BLaER1 treated with 17β-estradiol and CSF1 and Interleukin-3, amounts not matched to agents 10 nM and 100 nM (cell line): ENCODE results near the gene ZNF530.

Experiments used
- H3K27ac ChIP-seq, 11 experiments: shearing (Covaris generic); formaldehyde crosslinking; 2 replicates each; pipeline ENCODE4 v1.8.1; 2022
- H3K27me3 ChIP-seq, 11 experiments: shearing (Covaris generic); formaldehyde crosslinking; 2 replicates each; pipeline ENCODE4 v1.8.1; 2022
- H3K36me3 ChIP-seq, 11 experiments: shearing (Covaris generic); formaldehyde crosslinking; 2 replicates each; pipeline ENCODE4 v1.8.1; 2022
- H3K4me1 ChIP-seq, 10 experiments: shearing (Covaris generic); formaldehyde crosslinking; 2 replicates each; pipeline ENCODE4 v1.8.1; 2022
- H3K4me2 ChIP-seq, 11 experiments: shearing (Covaris generic); formaldehyde crosslinking; 2 replicates each; pipeline ENCODE4 v1.8.1; 2022
- H3K4me3 ChIP-seq, 10 experiments: shearing (Covaris generic); formaldehyde crosslinking; 2 replicates each; pipeline ENCODE4 v1.8.1; 2022
- H3K9ac ChIP-seq, 11 experiments: shearing (Covaris generic); formaldehyde crosslinking; 2 replicates each; pipeline ENCODE4 v1.8.1; 2022
- H3K9me3 ChIP-seq, 11 experiments: shearing (Covaris generic); formaldehyde crosslinking; replicated peaks in 1 of 11; 2 replicates each; pipeline ENCODE4 v1.8.1; 2022
- H4K20me1 ChIP-seq, 11 experiments: shearing (Covaris generic); formaldehyde crosslinking; 2 replicates each; pipeline ENCODE4 v1.8.1; 2022
- Cebpa-rat ChIP-seq, 11 experiments: shearing (Covaris generic); IDR thresholded peaks; 2 replicates each; pipeline ENCODE4 v1.8.1; 2022

Gene ZNF530

DNA sequence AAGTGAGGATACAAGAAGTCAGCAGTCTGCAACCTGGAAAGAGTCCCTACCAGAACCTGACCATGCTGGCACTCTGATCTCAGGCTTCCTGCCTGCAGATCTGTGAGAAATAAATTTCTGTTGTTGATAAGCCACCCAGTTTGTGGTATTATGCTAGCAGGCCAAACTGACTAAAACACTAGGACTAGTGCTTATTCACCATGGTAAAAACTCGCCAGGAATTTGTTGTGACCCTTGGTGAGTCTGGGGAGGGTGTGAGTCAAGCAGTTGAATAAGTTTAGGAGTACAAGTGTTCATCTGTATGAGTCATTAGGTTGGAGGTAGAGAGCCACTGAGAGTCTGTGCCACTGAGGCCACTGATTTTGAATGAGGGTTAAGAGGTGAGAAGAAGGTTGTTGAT, 12.2 kb upstream of the ZNF530 start:
- Histone ChIP-seq H3K9ac (no peak overlapping the region), H3K4me3 (peak overlapping the region in 6 of 10 experiments; percentile 5 to 54 (median 20); a peak in 4 of 20 replicates), H4K20me1 (no peaks in the 10 kb centered on the region), H3K4me2 (no peak overlapping the region), H3K9me3 (peaks cover 87 to 94% (median 90%) of the 10 kb centered on the region in 11 experiments), H3K4me1 (peaks cover 16 to 22% (median 17%) of the 10 kb centered on the region in 10 experiments), H3K27me3 (no peaks in the 10 kb centered on the region; a peak in 2 of 22 replicates), H3K27ac (no peak overlapping the region), H3K36me3 (peaks cover 74 to 83% (median 77%) of the 10 kb centered on the region in 11 experiments)
- no peak for TF ChIP-seq Cebpa-rat (IDR thresholded peaks at IDR 0.05)

DNA sequence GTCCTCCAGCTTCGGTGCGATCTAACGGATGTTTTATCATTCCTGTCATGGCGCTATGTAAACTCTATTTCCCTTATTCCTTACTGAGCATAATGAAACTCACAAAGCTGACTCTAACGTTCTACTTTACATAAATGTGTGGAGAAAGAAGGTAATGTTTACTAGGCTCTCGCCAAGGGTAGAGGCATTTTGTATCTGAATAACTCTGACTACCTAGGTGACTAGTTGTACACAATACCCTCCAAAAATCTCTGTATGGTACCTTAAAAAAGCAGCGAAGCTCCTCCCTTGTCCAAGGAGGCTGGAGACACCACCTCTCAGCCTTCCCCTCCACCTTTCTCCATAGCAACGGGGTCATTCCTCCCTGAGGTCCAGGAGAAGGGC, 316 bp upstream of the ZNF530 start:
- Histone ChIP-seq H4K20me1 (no peaks in the 10 kb centered on the region), H3K9ac (peak overlapping the region in 10 of 11 experiments; percentile 74 to 88 (median 83); a peak in 18 of 22 replicates), H3K27ac (peak overlapping the region in 8 of 11 experiments; percentile 32 to 76 (median 70); a peak in 9 of 22 replicates), H3K9me3 (peaks cover 8 to 30% (median 21%) of the 10 kb centered on the region in 11 experiments; a peak in 21 of 22 replicates), H3K4me1 (peaks cover 9 to 19% (median 12%) of the 10 kb centered on the region in 10 experiments), H3K36me3 (peaks cover 13 to 34% (median 30%) of the 10 kb centered on the region in 11 experiments), H3K27me3 (no peaks in the 10 kb centered on the region), H3K4me2 (peak overlapping the region; percentile 46 to 100 (median 97); a peak in 21 of 22 replicates), H3K4me3 (peak overlapping the region; percentile 74 to 95 (median 88))
- no peak for TF ChIP-seq Cebpa-rat (IDR thresholded peaks at IDR 0.05)

DNA sequence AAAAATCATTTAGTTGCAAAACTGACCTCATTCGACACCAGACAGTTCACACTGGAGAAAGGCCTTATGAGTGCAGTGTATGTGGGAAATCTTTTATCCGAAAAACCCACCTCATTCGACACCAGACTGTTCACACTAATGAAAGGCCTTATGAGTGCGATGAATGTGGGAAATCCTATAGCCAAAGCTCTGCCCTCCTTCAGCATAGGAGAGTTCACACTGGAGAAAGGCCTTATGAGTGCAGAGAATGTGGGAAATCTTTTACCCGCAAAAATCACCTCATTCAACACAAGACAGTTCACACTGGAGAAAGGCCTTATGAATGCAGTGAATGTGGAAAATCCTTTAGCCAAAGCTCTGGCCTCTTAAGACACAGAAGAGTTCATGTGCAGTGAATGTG, 7.2 kb downstream of the ZNF530 start:
- no peak overlapping the region for H3K4me3 ChIP-seq
- H3K9me3 ChIP-seq: peaks cover 56 to 99% (median 77%) of the 10 kb centered on the region in 11 experiments
- peaks cover 52 to 92% (median 73%) of the 10 kb centered on the region in 11 experiments for H3K36me3 ChIP-seq
- H3K27ac ChIP-seq: no peak overlapping the region
- H3K27me3 ChIP-seq: no peaks in the 10 kb centered on the region
- H4K20me1 ChIP-seq: no peaks in the 10 kb centered on the region
- no peak overlapping the region for H3K9ac ChIP-seq
- H3K4me1 ChIP-seq: peaks cover 0 to 21% (median 14%) of the 10 kb centered on the region in 10 experiments; a peak in 14 of 20 replicates
- H3K4me2 ChIP-seq: no peak overlapping the region
- TF ChIP-seq Cebpa-rat (IDR thresholded peaks at IDR 0.05): no peak

DNA sequence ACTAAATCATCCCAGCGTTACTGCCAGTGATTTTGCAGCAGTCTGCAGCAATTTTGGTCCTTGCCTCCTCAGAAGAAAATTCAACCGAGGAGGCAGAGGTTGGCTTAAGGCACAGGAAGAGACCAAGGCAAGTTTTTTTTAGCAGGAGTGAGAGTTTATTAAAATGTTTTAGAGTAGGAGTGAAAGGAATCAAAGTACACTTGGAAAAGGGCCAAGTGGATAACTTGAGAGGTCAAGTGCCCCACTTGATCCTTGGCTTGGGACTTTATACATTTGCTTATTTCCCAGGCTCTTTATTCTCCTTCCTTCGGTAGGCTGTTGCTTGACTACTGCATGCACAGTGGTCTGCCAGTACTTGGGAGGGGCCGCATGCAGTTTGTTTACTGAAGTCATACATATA, 11.4 kb downstream of the ZNF530 start:
- Histone ChIP-seq H3K27ac (no peak overlapping the region), H3K4me3 (no peak overlapping the region), H3K9ac (no peak overlapping the region), H3K4me1 (peaks cover 0 to 27% (median 18%) of the 10 kb centered on the region in 10 experiments; a peak in 16 of 20 replicates), H3K4me2 (no peak overlapping the region), H3K9me3 (peaks cover 57 to 79% (median 68%) of the 10 kb centered on the region in 11 experiments), H3K27me3 (no peaks in the 10 kb centered on the region), H3K36me3 (peaks cover 37 to 65% (median 46%) of the 10 kb centered on the region in 11 experiments), H4K20me1 (no peaks in the 10 kb centered on the region)
- no peak for TF ChIP-seq Cebpa-rat (IDR thresholded peaks at IDR 0.05)

DNA sequence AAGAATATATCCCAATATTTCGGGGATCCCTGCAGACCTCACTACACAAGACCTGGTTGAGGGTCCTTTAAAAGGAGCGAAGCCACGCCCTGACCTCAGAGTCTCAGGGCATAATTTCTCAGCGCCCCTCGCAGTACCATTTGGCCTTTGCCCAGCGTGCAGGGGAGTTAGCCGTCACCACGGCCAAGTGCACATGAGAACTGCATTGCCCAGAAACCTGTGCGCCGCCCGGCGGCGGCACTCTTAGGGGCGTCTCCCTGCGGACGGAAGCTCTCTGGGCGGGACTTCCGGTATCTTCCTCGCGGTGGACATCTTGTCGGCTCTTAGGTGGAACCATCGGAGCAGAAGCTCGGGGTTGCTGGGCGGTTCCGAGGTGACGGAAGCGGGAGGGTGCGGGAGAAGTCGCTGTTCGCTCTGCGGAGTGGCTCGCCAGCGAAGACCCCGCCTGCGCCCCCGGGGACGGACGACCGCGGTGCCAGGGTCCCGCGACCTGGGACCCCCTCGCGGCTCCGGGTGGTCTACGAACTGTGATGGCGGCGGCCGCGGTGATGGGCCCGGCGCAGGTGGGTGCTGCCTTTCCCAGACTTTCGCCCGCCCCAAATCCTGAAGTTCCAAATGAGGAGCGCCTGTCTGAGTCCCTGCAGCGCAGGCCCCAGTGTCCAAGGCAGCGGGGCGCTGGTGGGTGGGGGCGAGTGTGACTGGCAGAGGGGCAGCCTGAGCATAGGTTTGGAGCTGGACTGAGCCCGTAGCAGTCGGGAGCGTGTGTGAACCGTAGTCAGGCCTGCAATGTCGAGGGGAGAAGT, 14.5 kb downstream of the ZNF530 start, which contains the start of gene ZNF134:
Gene ZNF134, plus strand, starts transcription at position 302 of the 803 bp plus-strand sequence. CDS start 5,227 bp downstream, outside the sequence.
- H3K4me3 ChIP-seq: peak within 1 kb of the TSS; percentile 79 to 99 (median 98)
- peak within 1 kb of the TSS; percentile 41 to 80 (median 68) for H3K4me2 ChIP-seq
- peaks cover 0 to 14% (median 0%) of the 10 kb centered on the region in 11 experiments; a peak in 2 of 22 replicates for H4K20me1 ChIP-seq
- peak within 1 kb of the TSS; percentile 86 to 96 (median 94) for H3K27ac ChIP-seq
- no peak for TF ChIP-seq Cebpa-rat (IDR thresholded peaks at IDR 0.05)
- no peaks in the 10 kb centered on the region for H3K27me3 ChIP-seq
- H3K36me3 ChIP-seq: peaks cover 44 to 66% (median 53%) of the 10 kb centered on the region in 11 experiments
- H3K9ac ChIP-seq: peak within 1 kb of the TSS; percentile 87 to 97 (median 94)
- H3K4me1 ChIP-seq: peaks cover 0 to 12% (median 9%) of the 10 kb centered on the region in 10 experiments; a peak in 16 of 20 replicates
- peaks cover 68 to 79% (median 74%) of the 10 kb centered on the region in 11 experiments for H3K9me3 ChIP-seq

DNA sequence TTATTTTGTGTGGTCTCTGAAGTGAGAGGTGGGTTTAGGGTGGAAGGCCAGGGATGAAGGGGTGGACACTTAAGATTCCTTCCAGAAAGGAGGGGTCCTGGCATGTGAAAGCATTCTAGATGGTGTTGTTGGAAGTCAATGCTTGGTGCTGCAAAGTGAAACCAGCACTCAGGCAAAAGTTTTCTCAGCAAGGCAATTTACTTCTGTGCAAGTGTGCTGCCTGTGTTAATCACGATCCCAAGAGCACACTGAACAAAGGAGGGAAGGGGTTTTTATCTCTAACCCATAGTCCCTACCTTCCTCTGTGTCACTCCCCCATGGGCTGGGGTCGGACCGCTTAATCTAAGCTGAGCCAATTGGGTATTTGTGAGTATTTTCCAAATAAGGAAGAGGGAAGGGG, 15.7 kb downstream of the ZNF530 start:
- peak overlapping the region; percentile 41 to 80 (median 68) for H3K4me2 ChIP-seq
- H4K20me1 ChIP-seq: peaks cover 0 to 17% (median 0%) of the 10 kb centered on the region in 11 experiments; a peak in 2 of 22 replicates
- no peak overlapping the region for H3K27ac ChIP-seq
- H3K36me3 ChIP-seq: peaks cover 56 to 72% (median 60%) of the 10 kb centered on the region in 11 experiments
- H3K9ac ChIP-seq: no peak overlapping the region; a peak in 1 of 22 replicates
- H3K4me1 ChIP-seq: peaks cover 0 to 6% (median 5%) of the 10 kb centered on the region in 10 experiments; a peak in 9 of 20 replicates
- TF ChIP-seq Cebpa-rat (IDR thresholded peaks at IDR 0.05): no peak
- H3K27me3 ChIP-seq: 0 out of 22 replicates have a peak, but pooled peaks cover 0 to under 1% (median 0%) of the 10 kb centered on the region in 11 experiments
- H3K4me3 ChIP-seq: peak overlapping the region; percentile 79 to 99 (median 98)
- H3K9me3 ChIP-seq: peaks cover 73 to 82% (median 76%) of the 10 kb centered on the region in 11 experiments

DNA sequence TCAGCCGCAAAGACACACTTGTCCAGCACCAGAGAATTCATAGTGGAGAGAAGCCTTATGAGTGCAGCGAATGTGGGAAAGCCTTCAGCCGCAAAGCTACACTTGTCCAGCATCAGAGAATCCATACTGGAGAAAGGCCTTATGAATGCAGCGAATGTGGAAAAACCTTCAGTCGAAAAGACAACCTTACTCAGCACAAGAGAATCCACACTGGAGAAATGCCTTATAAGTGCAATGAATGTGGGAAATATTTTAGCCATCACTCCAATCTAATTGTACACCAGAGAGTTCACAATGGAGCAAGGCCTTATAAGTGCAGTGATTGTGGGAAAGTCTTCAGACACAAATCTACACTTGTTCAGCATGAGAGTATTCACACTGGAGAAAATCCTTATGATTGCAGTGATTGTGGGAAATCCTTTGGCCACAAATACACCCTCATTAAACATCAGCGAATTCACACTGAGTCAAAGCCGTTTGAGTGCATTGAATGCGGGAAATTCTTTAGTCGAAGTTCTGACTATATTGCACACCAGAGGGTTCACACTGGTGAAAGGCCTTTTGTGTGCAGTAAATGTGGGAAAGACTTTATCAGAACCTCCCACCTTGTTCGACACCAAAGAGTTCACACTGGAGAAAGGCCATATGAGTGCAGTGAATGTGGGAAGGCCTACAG, 21.1 kb downstream of the ZNF530 start:
- Histone ChIP-seq H3K4me1 (no peaks in the 10 kb centered on the region), H3K9ac (no peak overlapping the region), H3K27me3 (peaks cover 0 to 7% (median 0%) of the 10 kb centered on the region in 11 experiments; a peak in 1 of 22 replicates), H4K20me1 (peaks cover 0 to 24% (median 0%) of the 10 kb centered on the region in 11 experiments; a peak in 2 of 22 replicates), H3K27ac (no peak overlapping the region), H3K9me3 (peaks cover 100% of the 10 kb centered on the region in 11 experiments), H3K4me2 (no peak overlapping the region), H3K36me3 (peaks cover 93 to 100% (median 100%) of the 10 kb centered on the region in 11 experiments), H3K4me3 (peak overlapping the region; percentile 25 to 99 (median 94); a peak in 19 of 20 replicates)
- no peak for TF ChIP-seq Cebpa-rat (IDR thresholded peaks at IDR 0.05)

DNA sequence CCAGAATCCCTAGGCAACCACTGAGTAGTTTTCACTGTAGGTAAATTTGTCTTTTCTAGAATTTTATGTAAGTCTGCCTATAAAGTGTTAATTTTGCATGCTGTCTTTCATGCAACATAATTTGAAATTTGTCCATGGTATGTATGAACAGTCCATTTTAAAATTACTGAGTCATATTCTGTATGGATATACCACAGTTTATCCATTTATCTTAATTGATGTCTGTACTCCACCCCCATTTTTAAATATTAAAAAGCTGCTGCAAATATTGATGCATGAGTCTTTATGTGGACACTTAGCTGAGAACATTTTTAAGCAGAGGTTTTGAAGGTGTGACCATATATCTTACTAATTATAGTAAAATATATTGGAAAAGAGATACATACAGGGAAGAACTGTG, 23.4 kb downstream of the ZNF530 start:
- Histone ChIP-seq H3K27ac (no peak overlapping the region), H3K27me3 (peaks cover 0 to 7% (median 0%) of the 10 kb centered on the region in 11 experiments; a peak in 1 of 22 replicates), H3K9ac (no peak overlapping the region), H4K20me1 (peaks cover 0 to 17% (median 0%) of the 10 kb centered on the region in 11 experiments; a peak in 2 of 22 replicates), H3K4me2 (no peak overlapping the region), H3K4me3 (peak overlapping the region in 5 of 10 experiments; percentile 79 to 99 (median 92); a peak in 5 of 20 replicates), H3K36me3 (peaks cover 71 to 100% (median 92%) of the 10 kb centered on the region in 11 experiments), H3K4me1 (no peaks in the 10 kb centered on the region), H3K9me3 (peaks cover 93 to 100% (median 98%) of the 10 kb centered on the region in 11 experiments)
- TF ChIP-seq Cebpa-rat (IDR thresholded peaks at IDR 0.05): no peak
